DMS153 treated with DMSO at 0.1 percent for 48 hours (cell line): Measurements from ENCODE around the gene TMEM167B.
"Not testable (repeated sequence)": the region's sequence is repeated elsewhere in the genome, so short reads cannot be mapped to it uniquely, and the experiment has no call there.

Source experiments
- DNase-seq: peaks from one replicate; lab custom pipeline; 2025; ENCODE audit not compliant: unreplicated experiment; lab: John Stamatoyannopoulos, UW

The TMEM167B gene

DNA sequence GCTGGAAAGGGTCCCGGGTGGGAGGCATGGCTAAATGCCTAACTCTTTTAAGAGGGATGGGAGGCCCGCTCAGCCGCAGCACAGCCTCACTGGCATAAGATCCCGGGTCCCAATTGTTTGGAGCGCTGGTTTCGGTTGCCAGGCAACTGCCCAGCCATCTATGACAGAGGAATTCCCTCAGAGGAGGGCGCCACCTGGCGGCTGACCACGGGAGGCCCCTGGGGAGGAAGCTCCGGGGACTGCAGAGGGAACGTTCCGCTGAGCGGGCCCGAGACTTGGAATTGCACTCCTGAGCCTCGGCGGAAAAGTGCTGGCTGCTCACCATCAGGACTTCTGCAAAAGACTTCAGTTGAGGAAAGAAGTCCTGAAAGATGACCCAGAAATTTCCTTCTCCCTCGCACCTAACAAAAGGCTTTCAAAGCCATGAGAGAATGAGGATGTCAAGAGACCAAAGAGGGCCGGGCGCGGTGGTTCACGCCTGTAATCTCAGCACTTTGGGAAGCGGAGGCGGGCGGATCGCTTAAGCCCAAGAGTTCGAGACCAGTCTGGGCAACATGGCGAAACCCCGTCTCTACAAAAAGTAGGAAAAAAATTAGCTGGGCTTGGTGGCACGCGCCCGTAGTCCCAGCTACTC lies 22.2 kb downstream of the TMEM167B start:
- peak; percentile 93 for DNase-seq

DNA sequence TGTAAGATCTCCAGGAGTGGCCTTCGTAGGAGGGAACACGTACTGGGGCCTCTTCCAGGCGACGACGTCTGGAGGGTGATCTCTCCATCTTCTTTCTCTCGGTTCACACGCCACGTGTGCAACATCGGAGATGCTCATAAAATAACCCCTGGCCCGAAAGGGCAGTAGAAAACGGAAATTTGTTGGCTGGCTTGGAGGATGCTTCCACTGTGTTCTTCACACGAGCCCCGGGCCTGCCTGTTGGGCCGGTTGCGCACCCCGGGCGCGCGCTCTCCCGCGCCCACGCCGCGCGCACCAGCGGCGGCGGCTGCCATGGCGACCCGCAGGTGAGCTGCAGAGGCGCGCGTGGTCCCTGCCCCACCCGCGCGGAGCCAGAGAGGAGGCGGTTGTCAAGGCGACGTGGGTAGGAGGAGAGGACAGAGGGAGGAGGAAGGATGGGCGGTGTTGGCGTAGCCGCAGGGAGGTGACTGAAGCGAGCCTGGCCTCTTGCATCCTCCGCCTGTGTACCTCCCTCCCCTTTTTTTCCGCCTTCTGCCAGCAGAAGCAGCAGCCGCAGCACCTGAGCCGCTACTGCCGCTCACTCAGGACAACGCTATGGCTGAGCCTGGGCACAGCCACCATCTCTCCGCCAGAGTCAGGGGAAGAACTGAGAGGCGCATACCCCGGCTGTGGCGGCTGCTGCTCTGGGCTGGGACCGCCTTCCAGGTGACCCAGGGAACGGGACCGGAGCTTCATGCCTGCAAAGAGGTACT lies 23.2 kb downstream of the TMEM167B start, which contains the start of gene ELAPOR1:
Gene ELAPOR1 (plus strand): TSS at position 526 of the 752 bp plus-strand sequence. CDS start 69 bp downstream, at position 595.
- DNase-seq, result peak; percentile 85

DNA sequence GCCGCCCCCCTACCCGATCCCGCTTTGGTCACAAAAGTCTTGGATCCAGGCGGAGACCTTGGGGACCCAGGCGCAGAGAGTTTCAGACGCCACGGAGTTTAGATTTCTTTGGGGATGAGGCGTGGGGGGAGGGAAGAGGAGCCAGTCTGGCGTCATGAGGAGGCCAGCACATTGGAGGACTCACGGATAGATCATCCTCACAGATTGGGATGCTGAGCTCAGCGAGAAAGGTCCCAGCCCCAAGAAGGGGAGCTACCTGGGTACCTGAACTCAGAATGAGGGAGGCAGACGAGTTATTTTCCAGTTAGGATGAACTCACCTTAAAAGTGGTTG lies 23.7 kb downstream of the TMEM167B start:
- DNase-seq, result peak; percentile 29

DNA sequence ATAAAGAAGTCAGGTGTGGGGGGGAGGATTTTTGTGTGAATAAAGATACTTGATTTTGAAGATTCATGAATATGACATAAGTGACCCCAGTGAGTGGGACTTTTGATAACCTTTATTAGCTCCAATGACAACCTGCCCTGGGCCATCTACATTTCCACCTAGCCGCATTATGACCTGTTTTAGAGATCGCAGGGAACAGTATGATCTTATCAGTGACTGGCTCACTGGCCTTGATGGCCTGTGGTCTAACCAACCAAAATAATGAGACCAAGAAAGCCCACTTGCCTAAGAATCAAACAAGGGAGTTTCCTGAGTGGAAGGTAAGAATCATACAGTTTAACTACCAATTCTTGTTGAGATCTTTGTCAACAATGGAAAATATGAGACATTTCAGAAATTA lies 25.1 kb downstream of the TMEM167B start:
- no peak for DNase-seq

DNA sequence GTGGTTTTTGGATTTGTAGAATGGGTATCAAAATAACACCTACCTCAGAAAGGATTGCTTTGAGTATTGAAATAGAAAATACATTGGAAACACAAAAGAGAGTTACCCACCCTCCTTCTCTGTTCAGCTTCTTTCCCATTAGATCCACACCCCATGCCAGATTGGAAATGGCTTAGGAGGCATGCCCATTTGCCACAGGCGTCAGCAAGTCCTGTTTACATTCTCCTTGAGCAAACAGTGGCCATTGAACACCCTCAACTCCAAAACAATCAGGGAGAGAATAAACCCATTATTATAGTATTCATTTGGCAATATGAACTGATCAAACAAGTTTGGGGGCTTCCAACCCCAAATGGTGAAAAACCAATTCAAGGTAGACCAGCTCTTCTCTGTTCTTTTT lies 25.7 kb downstream of the TMEM167B start:
- DNase-seq, result peak; percentile 94

DNA sequence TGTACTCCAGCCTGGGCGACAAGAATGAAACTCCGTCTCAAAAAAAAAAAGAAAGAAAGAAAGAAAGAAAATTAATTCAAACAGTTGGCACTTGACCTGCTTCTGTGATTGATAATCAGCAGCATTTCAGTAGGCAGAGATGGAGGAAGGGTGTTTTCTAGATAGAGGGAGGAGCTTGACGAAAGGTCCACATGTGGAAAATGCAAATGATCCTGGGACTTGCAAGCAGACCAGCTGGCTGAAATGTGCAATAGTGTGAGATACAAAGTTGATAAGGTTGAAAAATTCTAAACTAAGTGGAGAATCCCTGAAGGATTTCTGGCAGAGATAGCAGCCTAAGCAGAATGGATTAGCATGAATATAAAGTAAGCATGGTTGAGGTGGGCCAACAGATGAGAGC lies 27.5 kb downstream of the TMEM167B start:
- DNase-seq, result no peak

DNA sequence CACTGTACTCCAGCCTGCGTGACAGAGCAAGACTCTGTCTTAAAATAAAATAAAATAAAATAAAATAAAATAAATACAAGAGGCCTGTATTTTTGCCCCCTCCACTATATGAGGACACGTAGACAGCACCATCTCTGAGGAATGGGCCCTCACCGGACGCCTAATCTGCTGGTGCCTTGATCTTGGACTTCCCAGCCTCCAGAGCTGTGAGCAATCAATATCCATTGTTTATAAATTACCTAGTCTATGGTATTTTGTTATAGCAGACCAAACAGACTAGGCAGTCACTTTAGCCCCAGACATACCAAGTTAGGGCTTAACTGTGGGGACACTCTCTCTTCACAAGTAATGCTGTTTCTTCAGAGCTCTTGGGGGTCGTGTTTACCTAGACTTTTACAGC lies 29.8 kb downstream of the TMEM167B start:
- no peak for DNase-seq

DNA sequence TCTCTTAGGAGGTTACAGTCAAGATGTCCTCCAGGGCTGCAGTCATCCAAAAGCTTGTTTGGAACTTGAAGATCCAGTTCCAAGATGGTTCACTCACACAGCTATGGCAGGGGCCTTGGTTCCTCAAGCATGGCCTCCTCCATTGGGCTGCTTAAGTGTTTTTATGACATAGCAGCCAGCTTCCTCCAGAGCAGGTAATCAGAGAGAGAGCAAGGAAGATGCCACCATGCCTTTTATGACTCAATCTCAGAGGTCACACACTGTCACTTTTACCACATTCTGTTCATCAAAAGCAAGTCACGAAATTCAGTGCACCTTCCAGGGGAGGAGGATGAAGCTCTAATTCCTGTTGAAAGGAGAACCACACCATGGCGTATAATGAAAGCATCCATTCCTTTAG lies 40.5 kb downstream of the TMEM167B start:
- no peak for DNase-seq

DNA sequence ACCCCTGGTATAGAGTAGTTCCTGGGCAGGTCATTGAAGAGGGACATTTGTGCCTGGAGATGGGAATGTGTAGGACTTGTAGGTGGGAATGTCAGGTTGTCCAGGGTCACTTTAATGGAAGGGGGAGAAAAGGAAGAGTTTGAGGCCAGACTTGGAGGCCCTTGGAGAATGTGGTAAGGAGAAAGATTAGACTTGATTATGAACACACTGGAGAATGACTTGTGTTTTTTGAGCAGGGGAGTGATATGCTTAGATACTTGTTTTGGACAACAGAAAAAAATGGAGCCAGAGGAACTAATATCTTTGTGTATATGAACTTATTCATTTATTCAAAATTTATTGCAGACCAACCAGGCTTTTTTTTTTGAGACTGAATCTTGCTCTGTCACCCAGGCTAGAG lies 41.2 kb downstream of the TMEM167B start:
- no peak for DNase-seq

DNA sequence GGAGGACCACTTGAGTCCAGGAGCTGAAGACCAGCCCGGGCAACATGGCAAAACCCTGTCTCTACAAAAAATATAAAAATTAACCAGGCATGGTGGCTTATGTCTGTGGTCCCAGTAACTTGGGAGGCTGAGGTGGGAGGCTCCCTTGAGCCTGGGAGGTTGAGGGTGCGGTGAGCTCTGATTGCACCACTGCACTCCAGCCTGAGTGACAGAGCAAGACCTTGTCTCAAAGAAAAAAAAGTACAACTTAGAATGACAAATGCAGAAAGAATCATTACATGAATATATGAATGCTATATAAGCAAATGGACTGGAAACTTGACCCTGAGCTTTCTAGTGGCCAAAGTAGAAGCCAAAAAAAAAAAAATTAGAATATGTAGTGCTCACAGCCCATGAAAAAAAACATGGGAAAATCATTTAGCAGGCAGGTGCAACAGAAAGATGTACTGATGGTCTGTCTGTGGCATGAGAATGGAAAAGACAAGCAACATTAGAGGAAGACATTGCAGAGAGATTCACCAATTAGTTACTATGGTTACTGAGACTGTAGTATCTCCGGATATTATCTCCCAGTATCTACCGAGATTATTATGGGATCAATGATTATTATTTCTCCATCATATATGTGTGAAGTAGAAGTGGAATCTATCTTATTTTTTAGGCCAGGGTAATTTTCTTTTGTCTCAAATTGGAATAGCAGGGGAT lies 42.6 kb downstream of the TMEM167B start:
- DNase-seq, result no peak

DNA sequence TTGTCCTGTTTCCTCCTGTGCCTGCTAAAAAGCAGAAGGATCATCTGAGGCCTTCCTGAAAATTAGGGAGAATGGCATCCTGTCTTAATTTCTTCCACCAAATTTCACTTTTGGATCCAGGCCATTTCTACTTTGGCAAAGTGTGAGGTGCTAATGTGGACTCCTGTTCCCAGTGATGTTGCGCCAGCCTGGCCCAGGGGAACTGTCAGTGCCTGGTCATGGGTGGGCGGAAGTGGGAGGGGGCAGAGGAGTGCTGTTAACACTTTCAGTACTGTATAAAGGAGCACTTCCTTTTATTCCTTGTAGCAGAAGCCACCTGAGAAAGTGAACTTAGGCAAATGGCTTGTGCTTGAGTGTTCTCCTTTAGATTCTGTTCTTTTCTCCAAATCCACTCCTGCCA lies 43.3 kb downstream of the TMEM167B start:
- DNase-seq, result no peak

DNA sequence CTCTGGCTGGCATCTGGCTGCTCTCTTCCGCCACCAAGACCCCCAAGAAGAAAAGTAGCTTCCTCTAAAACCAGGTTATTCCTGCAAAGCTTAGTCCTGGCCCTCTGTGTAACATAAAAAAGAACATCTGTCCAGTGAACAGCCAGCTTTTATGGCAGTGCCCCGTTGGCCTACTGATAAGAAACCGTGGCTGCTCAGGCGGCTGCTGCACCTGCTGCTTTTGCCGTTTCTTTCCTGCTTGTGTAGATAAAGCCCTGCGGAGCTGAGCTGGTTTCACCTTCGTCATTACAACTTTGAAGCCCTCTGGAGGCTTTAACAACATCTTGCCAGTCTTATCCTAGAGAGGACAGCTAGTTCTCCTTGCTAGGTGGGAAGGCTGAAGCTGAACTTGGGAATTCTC lies 43.9 kb downstream of the TMEM167B start:
- DNase-seq, result no peak

DNA sequence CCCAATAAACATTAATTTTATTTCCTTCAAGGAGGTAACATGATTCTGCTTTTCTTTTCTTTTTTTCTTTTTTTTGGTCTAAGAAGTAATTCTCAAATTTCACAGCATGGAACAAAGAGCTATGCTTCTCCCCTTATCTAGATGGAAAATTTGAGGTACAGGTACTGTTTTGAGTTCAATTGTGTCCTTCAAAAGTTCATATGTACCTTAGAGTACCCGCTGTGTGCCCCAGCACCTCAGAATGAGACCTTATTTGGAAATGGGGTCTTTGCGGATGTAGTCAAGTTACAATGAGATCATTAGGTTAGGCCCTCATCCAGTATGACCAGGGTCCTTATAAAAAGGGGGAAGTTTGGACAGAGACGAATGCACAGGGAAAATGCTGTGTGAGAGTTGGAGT lies 45.4 kb downstream of the TMEM167B start:
- DNase-seq, result no peak

DNA sequence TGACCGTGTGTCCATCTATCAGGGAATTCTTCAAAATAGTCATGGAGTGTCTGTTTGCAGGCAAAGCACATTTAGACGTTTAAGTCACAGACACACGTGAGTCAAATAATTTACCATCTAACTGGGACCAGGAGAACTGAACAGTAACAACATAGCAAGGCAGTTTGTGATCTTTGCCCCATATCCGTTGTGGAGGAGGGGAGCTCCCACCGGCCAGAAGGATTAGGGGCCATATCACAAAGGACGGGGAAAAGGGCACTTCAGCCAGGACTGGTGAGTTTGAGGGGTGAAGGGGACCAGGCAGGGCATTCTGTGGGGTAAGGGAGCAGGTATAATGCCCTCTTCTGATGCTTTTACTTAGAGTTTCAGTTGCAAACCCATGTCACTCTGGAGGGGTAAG lies 46.2 kb downstream of the TMEM167B start:
- DNase-seq, result no peak

DNA sequence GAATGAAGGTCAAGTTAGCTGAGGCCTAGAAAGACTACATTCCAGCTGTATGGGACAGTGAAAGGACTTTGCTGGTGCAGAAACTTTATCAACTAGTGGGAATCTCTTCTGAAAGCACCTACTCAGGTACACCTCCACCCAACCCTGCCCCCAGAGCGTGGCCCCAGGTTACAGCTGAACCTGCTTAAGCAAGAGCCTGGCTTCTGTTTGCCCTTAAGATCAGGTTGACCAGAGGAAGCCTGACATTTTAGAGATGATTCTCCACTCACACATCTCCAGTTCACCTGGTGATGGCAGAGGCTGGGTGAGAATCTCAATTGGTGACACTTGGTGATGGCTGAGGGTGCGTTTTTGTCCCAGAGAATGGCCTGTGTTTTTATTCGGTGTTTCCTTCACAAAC lies 47.4 kb downstream of the TMEM167B start:
- DNase-seq, result no peak

DNA sequence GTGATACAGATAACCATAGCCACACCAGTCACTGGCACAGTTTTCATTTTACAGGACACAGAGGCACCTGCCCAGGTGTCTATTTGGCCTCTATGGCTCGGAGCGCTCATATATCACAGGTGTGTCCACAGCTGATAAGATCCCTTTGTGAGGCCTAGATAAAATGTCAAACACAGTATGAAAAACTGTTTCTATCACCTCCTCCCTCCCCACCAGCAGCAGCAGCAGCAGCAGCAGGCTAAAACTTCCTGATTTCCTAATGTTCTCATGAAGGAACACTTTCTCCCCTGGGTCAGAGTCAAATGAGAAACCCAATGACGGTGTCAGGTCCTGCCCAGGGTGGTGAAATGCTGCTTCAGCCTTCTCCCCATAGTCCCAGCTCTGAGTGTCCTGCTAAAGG lies 47.8 kb downstream of the TMEM167B start:
- DNase-seq, result peak; percentile 23

DNA sequence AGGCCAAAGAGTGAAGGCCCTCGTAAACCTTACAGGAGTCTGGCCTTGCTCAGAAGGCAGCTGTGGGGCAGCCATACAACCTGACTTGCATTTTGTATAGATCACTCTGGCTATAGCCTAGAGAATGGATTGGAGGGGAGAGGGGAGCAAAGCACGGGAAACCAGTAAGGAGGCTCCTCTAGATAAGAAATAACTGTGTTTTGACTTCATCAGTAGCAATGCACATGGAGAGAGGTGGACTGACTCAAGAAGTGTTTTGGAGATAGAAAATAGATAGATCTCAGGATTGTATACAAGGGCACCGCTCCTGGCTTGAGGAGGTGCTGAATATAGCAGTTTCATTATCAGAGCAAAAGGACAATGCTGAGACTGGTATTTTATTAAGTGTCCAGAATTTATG lies 49.8 kb downstream of the TMEM167B start:
- no peak for DNase-seq

DNA sequence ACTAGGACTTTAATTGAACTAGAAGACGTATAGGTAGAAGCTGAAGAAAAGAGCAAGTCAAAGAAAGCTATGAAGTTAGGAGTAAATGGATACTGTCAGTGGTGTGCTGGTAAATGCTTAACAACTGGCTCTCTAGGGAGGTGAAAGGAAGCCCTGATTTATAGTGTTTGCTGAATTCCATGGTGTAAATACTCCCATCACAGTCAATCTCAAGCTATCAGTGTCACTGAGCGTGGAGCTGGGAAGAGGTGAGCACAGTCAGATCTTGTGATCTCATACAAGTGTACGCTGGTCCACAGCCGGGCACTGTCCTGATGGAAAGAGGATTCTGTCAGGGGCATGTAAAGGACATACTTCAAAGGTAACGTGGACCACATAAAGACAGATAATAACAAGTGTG lies 51.7 kb downstream of the TMEM167B start:
- DNase-seq, result no peak

DNA sequence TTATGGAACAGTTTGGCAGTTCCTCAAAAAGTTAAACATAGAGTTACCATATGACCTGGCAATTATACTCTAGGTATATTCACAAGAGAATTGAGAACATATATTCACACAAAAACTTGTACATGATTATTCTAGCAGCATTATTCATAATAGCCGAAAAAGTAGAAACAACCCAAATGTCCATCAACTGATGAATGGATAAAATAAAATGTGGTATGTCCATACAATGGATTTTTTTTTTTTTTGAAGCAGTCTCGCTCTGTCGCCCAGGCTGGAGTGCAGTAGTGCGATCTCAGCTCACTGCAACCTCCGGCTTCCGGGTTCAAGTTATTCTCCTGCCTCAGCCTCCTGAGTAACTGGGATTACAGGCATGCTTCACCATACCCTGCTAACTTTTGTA lies 52.2 kb downstream of the TMEM167B start:
- not testable (repeated sequence) for DNase-seq
